ENCODE results near the gene PRPF19. TPM values are rescaled to one million over a fixed set of nuclear protein-coding genes. Genes with fewer than 3 reads are reported as not detected.

PRPF19 gene
- total and polyA plus RNA-seq, 2 experiments from 2014 or later: 17.0 to 58.8 TPM

DNA sequence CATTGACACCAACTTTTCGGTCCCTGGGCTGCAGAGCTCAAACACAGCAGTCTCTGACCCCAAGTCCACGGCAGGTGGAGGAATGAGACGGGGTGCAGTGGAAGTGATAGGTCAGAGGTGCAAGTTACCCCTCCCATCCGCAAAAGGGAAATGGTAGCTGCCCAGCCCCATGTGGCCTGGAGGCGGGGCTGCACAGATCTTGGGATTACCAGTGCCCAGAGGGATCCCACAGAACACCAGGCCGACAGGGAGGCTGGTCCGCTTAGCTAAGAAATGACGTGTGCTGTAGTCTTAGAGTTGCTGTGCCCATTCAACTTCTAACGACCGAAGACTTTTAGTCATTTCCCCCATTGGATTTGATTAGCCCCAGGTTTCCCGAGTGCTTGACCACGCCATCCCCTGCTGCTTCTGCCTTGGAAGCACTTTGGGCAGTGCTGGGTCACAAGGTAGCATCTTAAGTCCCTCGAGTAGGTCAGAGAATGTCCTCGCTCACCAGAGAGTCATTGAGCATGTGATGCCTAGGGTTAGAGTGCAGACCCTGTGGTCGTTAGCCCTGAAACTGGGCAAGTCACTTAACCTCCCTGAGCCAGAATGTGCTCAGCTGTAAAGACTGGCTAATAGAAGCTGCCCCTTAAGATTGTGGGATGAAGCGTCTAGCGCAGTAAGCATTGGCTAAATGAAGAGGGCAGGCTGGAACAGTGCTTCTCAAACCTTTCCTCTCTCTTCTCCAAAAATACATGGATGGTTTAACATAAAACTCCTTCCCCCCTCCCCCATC is 54.9 kb downstream of the PRPF19 start:
- H3K36me3 ChIP-seq: no peaks in the 10 kb centered on the region
- H3K9me3 ChIP-seq (ENCODE audit: low read depth): no peaks in the 10 kb centered on the region
- DNase-seq (ENCODE audit: low read depth in 1 of 2, low spot score in 1 of 2): no peak
- no peak overlapping the region for H3K4me3 ChIP-seq
- H3K27ac ChIP-seq: no peak overlapping the region
- peaks cover 17% of the 10 kb centered on the region for H3K27me3 ChIP-seq
- H3K4me1 ChIP-seq (ENCODE audit: low read depth): no peaks in the 10 kb centered on the region
- no peak for TF ChIP-seq CTCF (IDR thresholded peaks at IDR 0.05; ENCODE audit: low read depth, low read length)

- Histone ChIP-seq H3K4me1 (ENCODE audit: low read depth) (no peaks in the 10 kb centered on the region), H3K4me3 (no peak overlapping the region), H3K27me3 (peaks cover 17% of the 10 kb centered on the region), H3K36me3 (no peaks in the 10 kb centered on the region), H3K9me3 (ENCODE audit: low read depth) (no peaks in the 10 kb centered on the region), H3K27ac (no peak overlapping the region)
- no peak for TF ChIP-seq CTCF (IDR thresholded peaks at IDR 0.05; ENCODE audit: low read depth, low read length)
- no peak for DNase-seq (ENCODE audit: low read depth in 1 of 2, low spot score in 1 of 2)
These were observed 56.5 kb downstream of the PRPF19 start for GRCh38 chr11:60849641-60850520.

DNA sequence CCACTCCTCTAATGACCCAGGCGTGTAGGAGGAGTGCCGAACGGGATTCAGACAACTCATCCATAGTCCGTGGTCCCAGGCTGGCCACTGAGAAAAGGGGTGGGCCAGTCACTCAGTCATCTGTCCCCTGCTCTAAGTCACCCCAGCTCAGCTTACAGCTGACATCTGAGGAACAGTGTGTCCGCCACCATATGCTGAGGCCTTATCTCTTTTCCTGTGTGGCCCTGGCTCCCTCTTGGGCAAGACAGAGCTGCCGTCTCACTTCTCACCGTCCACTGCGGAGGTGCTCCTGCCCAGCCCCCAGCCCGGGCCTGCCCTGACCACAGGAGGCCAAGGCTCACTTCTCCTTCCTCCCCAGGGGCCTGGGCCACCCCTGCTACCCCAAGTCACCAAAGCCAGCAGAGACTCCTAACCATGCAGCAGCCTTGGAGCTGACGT is 57.7 kb downstream of the PRPF19 start:
- H3K9me3 ChIP-seq (ENCODE audit: low read depth): no peaks in the 10 kb centered on the region
- no peaks in the 10 kb centered on the region for H3K36me3 ChIP-seq
- TF ChIP-seq CTCF (IDR thresholded peaks at IDR 0.05; ENCODE audit: low read depth, low read length): no peak
- no peak overlapping the region for H3K4me3 ChIP-seq
- no peaks in the 10 kb centered on the region for H3K4me1 ChIP-seq (ENCODE audit: low read depth)
- no peak for DNase-seq (ENCODE audit: low read depth in 1 of 2, low spot score in 1 of 2)
- peaks cover 17% of the 10 kb centered on the region for H3K27me3 ChIP-seq
- no peak overlapping the region for H3K27ac ChIP-seq

DNA sequence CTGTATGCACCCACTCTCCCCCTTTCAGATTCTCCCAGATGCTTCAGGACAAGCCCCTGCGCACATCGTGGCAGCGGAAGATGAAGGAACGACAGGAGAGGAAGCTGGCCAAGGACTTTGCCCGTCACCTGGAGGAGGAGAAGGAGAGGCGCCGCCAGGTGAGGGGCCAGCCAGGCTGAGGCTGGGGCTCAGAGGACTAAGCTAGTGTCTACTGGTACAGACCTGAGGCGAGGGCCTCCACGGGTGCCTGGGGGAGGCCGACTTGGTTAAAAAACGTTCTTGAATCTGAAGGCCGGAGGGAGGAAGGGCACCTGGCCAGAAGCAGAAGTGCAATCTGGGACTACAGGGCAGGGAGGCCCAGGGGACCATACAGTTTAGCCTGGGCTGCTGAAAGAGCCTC is 58.5 kb downstream of the PRPF19 start:
- H3K9me3 ChIP-seq (ENCODE audit: low read depth): no peaks in the 10 kb centered on the region
- peaks cover 8% of the 10 kb centered on the region for H3K27me3 ChIP-seq
- peaks cover 4% of the 10 kb centered on the region for H3K4me1 ChIP-seq (ENCODE audit: low read depth)
- TF ChIP-seq CTCF (IDR thresholded peaks at IDR 0.05; ENCODE audit: low read depth, low read length): no peak
- no peak overlapping the region for H3K4me3 ChIP-seq
- no peak for DNase-seq (ENCODE audit: low read depth in 1 of 2, low spot score in 1 of 2)
- H3K27ac ChIP-seq: no peak overlapping the region
- H3K36me3 ChIP-seq: no peaks in the 10 kb centered on the region

DNA sequence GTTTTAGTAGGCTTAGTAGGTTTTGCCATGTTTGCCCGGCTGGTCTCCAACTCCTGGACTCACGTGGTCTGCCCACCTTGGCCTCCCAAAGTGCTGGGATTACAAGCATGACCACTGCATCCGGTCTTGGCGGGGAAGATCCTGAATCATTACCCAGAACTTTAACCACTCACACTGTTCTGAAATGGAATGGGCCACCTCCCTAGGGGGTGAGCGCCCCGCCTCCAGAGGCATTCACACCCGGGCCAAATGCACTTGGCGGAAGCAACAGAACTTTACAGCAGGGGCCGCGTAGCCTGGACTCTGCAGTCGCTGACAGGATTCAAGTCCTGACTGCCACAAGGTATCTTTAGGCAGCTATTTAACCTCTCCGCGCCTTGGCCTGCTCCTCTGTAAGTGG is 59.1 kb downstream of the PRPF19 start:
- TF ChIP-seq CTCF (IDR thresholded peaks at IDR 0.05; ENCODE audit: low read depth, low read length): no peak
- H3K4me3 ChIP-seq: no peak overlapping the region
- H3K4me1 ChIP-seq (ENCODE audit: low read depth): peaks cover 4% of the 10 kb centered on the region
- peaks cover 3% of the 10 kb centered on the region for H3K27me3 ChIP-seq
- H3K9me3 ChIP-seq (ENCODE audit: low read depth): no peaks in the 10 kb centered on the region
- no peak overlapping the region for H3K27ac ChIP-seq
- no peak for DNase-seq (ENCODE audit: low read depth in 1 of 2, low spot score in 1 of 2)
- no peaks in the 10 kb centered on the region for H3K36me3 ChIP-seq
